ENCODE measurements around the gene SPIRE2.
A peak's percentile ranks its signal among the peaks of the same experiment; 100 is the strongest.

The SPIRE2 gene

GRCh38 chr16:89915303-89916232 is 87.3 kb downstream of the SPIRE2 start:
- no peak for DNase-seq

GRCh38 chr16:89917773-89918452 is 89.6 kb downstream of the SPIRE2 start:
- peak; percentile 89 for DNase-seq

GRCh38 chr16:89918453-89919347 is 90.4 kb downstream of the SPIRE2 start, which contains the start of gene MC1R:
MC1R (plus strand) TSS chr16:89918862; CDS start chr16:89919259, 397 bp downstream.
- peak; percentile 40 for DNase-seq

- no peak for DNase-seq
Observed at GRCh38 chr16:89919535-89920406, 91.5 kb downstream of the SPIRE2 start.

- no peak for DNase-seq
Observed at GRCh38 chr16:89920723-89921122, 92.4 kb downstream of the SPIRE2 start.

Measured in COR-L47 (cell line).